GM13976 (cell line): ENCODE measurements around the gene RUNX1.

ENCODE experiments used
- DNase-seq: peaks from one replicate; pipeline ENCODE4 v3.0.0; 2012; ENCODE audit warnings: low spot score
- CTCF ChIP-seq: IDR thresholded peaks from 2 replicates; pipeline ENCODE4 v1.5.1; 2012; ENCODE audit warnings: borderline replicate concordance, mild to moderate bottlenecking; ENCODE audit not compliant: insufficient read depth; ENCODE audit errors: extremely low read depth, missing control alignments, control extremely low read depth
- in situ Hi-C: fragments of 300-500 bp; cut with MboI; formaldehyde crosslinking; loops from one replicate; pipeline ENCODE4 v1.12.0; 2022; ENCODE audit warnings: low sequenced_read_pairs, mixed read lengths, inconsistent platforms; ENCODE audit not compliant: unreplicated experiment

Gene RUNX1

GRCh38 chr21:34754690-34755647, 294.1 kb downstream of the RUNX1 start:
- no peak for DNase-seq
- TF ChIP-seq CTCF: no peak
- in situ Hi-C loops: no loop called here

- DNase-seq: no peak
- in situ Hi-C loops: loop anchor here (25.0 kb wide), 1 partner anchor 1088 kb away; no protein-coding TSS in a partner anchor
Measured at GRCh38 chr21:34748862-34749261, 300.2 kb downstream of the RUNX1 start.

DNA sequence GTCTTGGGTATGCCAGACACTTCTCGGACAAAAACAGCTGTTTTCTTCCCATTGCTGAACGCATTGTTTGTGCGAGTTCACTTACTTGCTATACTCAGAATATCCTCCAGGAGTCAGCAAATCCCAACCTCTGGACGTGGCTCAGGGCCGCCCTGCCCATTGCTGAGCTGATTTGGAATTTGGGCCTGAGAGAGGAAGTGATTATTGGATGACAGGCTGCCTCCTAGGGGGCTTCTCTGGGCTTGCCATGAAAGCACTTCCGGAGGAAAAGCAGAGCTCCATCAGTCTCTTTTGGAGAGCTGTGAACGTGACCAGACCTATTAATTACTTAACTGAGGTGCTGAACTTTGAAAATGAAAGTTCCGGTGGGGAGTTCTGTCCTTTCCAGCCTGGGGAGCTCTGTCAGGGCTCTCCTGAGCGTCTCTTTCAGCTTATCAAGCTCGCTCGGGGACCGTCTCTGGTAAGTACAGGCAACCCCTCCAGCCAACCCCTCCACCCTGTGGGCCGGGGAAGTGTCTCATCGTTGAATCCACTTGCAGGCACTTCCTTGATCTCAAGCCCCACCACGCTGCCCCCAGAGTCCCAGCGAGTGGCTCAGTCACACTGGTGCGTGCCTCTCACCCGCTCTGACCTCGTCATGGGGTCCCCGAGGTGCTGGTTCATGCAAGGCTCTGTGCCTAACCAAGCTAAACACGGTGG, 303.4 kb downstream of the RUNX1 start:
- in situ Hi-C loops: loop anchor here (25.0 kb wide), 1 partner anchor 1092 kb away; no protein-coding TSS in a partner anchor
- TF ChIP-seq CTCF: peak; percentile 83

More at GRCh38 chr21:34748862-34749261, 300.2 kb downstream of the RUNX1 start:
- TF ChIP-seq CTCF: no peak

DNA sequence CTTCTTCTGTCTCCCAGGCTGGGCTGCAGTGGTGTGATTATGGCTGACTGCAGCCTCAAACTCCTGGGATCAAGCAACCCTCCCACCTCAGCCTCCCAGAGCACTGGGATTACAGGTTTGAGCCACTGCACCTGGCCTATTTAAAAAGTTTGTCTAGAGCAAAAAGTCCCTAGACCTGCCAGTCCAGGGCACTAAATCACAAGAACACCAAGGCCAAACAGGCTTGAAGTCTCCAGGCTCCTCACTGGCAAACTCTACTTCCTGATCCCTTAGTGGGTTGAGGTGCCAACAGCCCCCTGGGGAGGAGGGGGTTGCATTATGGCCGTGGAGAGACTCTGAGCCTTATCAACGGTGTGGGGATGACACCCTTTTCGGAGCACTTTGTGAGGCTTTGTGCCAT, 304.3 kb downstream of the RUNX1 start:
- no peak for TF ChIP-seq CTCF
- in situ Hi-C loops: loop anchor here (25.0 kb wide), 1 partner anchor 1092 kb away; no protein-coding TSS in a partner anchor

More for the DNA sequence above, 303.4 kb downstream of the RUNX1 start:
- DNase-seq: peak; percentile 79

GRCh38 chr21:34743831-34744230, 305.3 kb downstream of the RUNX1 start:
- in situ Hi-C loops: loop anchor here (25.0 kb wide), 1 partner anchor 1093 kb away; no protein-coding TSS in a partner anchor
- no peak for DNase-seq
- no peak for TF ChIP-seq CTCF

More for the DNA sequence above, 304.3 kb downstream of the RUNX1 start:
- DNase-seq: no peak

GRCh38 chr21:34743285-34743684, 305.8 kb downstream of the RUNX1 start:
- DNase-seq: no peak
- no peak for TF ChIP-seq CTCF
- in situ Hi-C loops: loop anchor here (25.0 kb wide), 1 partner anchor 1094 kb away; no protein-coding TSS in a partner anchor
